Stimulated activated CD4-positive, alpha-beta T cell treated with anti-CD3 and anti-CD28 coated beads, Interleukin-12 subunit alpha, Interleukin-12 subunit beta, amount 100 ng/mL, for 48 hours (primary cell): Measurements from ENCODE around the gene ZNF205.
A peak's percentile ranks its signal among the peaks of the same experiment; 100 is the strongest.

Experiments used
- DNase-seq, 3 donors: peaks; one replicate each; pipeline ENCODE4 v3.0.0-alpha.2; 2020; ENCODE audit warnings: low read depth in 2 of 3, low spot score in 1 of 3

Gene ZNF205

DNA sequence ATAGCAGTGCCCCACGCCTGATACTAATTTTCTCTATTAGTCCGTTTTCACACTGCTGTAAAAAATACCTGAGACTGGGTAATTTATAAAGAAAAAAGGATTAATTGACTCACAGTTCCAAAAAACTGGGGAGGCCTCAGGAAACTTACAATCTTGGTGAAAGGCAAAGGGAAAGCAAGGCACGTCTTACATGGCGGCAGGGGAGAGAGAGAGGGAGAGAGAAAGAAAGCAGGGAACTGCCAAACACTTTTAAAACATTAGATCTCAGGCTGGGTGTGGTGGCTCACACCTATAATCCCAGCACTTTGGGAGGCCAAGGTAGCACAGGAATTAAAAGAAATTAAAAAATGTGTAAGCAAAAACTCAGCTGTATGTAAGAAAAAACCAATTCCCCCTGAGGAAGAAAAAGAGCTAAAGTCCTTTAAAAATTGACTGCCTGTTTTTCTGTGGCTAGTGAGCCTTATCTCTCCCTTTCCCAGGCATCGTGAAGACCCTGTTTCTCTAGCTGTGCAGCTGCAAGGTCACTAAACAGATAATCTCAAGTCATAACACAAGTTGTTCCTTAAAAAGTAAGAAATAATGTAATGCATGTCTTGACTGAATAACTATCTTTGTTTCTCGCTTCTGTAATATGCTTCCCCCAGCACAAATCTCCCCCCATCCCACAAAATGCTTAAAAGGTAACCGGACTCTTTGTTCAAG is 27.3 kb upstream of the ZNF205 start:
- DNase-seq: no peak

GRCh38 chr16:3085868-3086595 is 26.4 kb upstream of the ZNF205 start:
- DNase-seq: no peak

- no peak for DNase-seq
Observed at GRCh38 chr16:3086596-3087242, 25.7 kb upstream of the ZNF205 start.

- DNase-seq: no peak
Observed at GRCh38 chr16:3087243-3088235, 24.8 kb upstream of the ZNF205 start.

DNA sequence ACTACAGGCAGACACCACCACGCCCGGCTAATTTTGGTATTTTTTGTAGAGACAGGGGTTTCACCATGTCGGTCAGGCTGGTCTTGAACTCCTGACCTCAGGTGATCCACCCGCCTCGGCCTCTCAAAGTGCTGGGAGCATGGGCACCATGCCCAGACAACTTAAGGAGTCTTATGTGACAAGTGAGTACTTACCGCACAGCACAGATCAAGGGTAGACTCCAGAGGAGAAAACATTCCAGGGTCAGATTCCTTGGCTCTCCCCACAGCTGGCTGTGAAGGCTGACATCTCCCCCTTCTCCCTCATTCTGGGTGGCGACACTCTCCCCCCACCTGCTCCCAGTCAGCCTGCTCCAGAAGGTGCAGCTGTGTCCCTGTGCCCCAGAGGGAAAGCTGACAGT is 23.9 kb upstream of the ZNF205 start:
- DNase-seq: no peak

GRCh38 chr16:3088925-3089716 is 23.3 kb upstream of the ZNF205 start:
- DNase-seq: no peak

- DNase-seq: no peak
Observed at GRCh38 chr16:3089717-3090592, 22.4 kb upstream of the ZNF205 start.

GRCh38 chr16:3091551-3091950 is 20.8 kb upstream of the ZNF205 start:
- no peak for DNase-seq

DNA sequence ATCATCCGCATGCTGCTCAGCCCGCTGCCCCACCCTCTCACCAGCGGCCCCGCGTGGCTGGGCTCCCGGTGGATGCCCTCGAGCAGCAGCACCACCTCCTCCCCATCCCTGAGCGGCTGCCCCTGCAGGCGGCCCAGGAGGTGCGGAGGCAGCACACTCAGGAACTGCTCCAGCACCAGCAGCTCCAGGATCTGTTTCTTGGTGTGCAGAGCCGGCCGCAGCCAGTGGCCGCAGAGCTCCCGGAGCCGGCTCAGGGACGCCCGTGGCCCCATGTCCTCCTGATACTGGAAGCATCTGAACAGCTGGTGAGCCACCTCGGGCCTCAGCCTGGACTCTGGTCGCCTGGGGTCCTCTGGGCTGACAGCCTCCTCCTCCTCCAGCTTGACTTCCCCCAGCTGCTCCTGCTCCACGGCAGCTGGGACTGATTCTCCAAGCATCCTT is 19.9 kb upstream of the ZNF205 start:
- no peak for DNase-seq

- peak in 1 of 3 donors; percentile 69 for DNase-seq
Observed at GRCh38 chr16:3094289-3095027, 17.9 kb upstream of the ZNF205 start.

GRCh38 chr16:3095869-3096268 is 16.5 kb upstream of the ZNF205 start:
- DNase-seq: peak in 1 of 3 donors; percentile 58

GRCh38 chr16:3096362-3096761 is 16.0 kb upstream of the ZNF205 start:
- DNase-seq: no peak

- DNase-seq: no peak
Observed at GRCh38 chr16:3097266-3097665, 15.1 kb upstream of the ZNF205 start.

DNA sequence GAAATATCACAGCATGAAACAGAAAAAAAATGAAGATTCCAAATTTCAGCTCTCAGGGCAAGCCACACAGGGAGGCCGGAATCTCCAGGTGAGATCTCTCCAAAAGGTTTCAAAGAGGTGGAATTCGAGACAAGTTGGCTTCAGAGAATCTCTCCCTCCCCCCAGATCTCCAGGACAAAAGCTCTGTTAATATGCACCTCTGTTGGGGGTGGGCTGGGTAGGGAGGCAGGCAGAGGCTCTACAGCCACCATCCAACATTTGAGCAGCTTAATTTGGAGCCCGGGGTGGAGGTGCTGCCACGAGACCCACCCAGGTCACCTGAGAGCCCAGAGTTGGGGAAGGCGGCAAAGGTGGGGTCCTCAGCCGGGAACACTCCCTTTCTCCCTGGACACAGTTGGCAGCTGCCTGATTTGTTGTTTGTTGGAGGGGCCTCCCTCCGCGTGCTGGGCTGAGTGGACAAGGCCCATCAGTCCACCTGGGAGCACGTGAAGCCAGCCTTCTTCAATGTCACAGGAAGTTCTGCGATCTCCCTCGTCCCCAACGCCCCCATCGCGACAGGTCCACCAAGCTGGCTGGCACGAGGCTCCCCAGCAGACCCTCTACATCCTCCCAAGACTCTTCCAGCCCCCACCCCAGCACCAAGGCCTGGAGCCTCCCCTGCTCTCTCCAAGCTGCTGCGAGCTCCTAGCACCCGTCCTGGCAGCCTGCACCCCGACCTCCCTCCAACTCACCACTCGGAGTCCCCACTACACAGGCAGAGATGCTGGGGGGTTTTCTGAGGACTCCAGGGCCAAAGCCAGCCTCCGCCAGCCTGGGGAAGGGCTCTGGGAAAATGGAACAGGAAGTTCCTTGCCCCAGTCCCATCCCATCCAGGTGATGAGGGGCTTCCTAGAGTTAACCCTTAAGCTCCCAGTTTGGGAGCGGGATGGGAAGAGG is 13.7 kb upstream of the ZNF205 start, which contains the start of gene ZSCAN10:
Gene ZSCAN10 (minus strand): TSS at position 836 of the 936 bp plus-strand sequence. CDS start 6,357 bp downstream, outside the sequence.
- no peak for DNase-seq

DNA sequence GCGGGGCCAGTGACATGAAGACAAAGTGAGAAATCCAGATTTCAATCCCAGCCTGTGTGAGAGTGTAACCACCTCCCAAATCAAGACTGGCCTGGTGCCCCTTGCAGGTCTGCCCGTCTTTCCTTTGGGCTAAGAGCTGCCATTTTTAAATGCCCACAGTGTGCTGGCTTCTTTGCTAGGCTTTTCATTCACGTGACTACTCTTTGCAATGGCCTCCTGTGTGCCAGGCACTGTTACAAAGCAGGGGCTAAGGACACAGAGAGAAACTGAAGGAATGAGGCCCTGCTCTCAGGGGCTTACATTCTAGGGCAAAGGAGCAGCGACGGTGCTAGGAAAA is 13.0 kb upstream of the ZNF205 start:
- DNase-seq: no peak

- peak; percentile 91 to 94 (median 91) for DNase-seq
Observed at GRCh38 chr16:3099732-3100499, 12.5 kb upstream of the ZNF205 start.
